K562 (cell line): ENCODE data around the gene NECTIN4. TPM values are rescaled to one million over a fixed set of nuclear protein-coding genes. Genes with fewer than 3 reads are reported as not detected.

ENCODE experiments used
- ATAC-seq: fragments of 200-7000 bp; cut with Tn5 transposase; 3 replicates; pipeline ENCODE4 v1.9.1; 2020; ENCODE audit warnings: moderate library complexity
- BruUV-seq: library from RNA; stranded (reverse); fragments of 400-500 nt; replicated peaks from 2 replicates; lab custom pipeline; 2021; lab: Mats Ljungman, UMichigan
- CTCF ChIA-PET: fragments of 300-600 bp; formaldehyde crosslinking; extraction: SDS; loops from one replicate; lab custom pipeline; 2021; ENCODE audit warnings: low intra/inter-chr PET ratio; lab: Yijun Ruan, JAX
- POLR2A ChIA-PET: fragments of 300-600, 350-650 bp; sonication (Branson Sonifier 250); formaldehyde crosslinking; extraction: SDS; loops from one replicate; lab custom pipeline; 2021; ENCODE audit warnings: antibody characterized with exemption, inconsistent platforms; lab: Yijun Ruan, JAX
- DNase-seq, 4 experiments: peaks; one replicate each; pipeline versions ENCODE4 v3.0.0 to v3.0.0-alpha.2; 2011 to 2018; ENCODE audit warnings: low spot score in 3 of 4, mixed read lengths in 3 of 4; ENCODE audit errors: extremely low read depth in 1 of 4
- FAIRE-seq: peaks from 2 replicates; lab custom pipeline; 2011; peaks lifted over from hg19 to GRCh38; lab: Jason Lieb, UNC
- H2AFZ ChIP-seq: 2 replicates; pipeline ENCODE4 v1.6.0; 2011; ENCODE audit warnings: low read depth, low read length, control low read depth, inconsistent platforms
- H3K27ac ChIP-seq: fragments of 200-600 bp; 3 replicates; pipeline ENCODE4 v1.8.0; 2011; ENCODE audit warnings: low read depth, mild to moderate bottlenecking, control low read depth, inconsistent platforms, low read length, moderate library complexity, mixed read lengths; ENCODE audit errors: extremely low read depth
- H3K27me3 ChIP-seq, 2 experiments: fragments of 300-600 bp in 1 of 2; 2 replicates in 1 of 2; 3 replicates in 1 of 2; pipeline versions ENCODE4 v1.6.0 to v1.8.0; 2011; ENCODE audit warnings: inconsistent platforms in 2 of 2, low read length in 2 of 2, mild to moderate bottlenecking in 1 of 2, mixed read lengths in 1 of 2, moderate library complexity in 1 of 2; ENCODE audit not compliant: control insufficient read depth in 2 of 2, insufficient read depth in 2 of 2
- H3K36me3 ChIP-seq: fragments of 300-600 bp; 3 replicates; pipeline ENCODE4 v1.8.0; 2011; ENCODE audit warnings: mild to moderate bottlenecking, low read length, inconsistent platforms; ENCODE audit not compliant: control insufficient read depth, insufficient read depth
- H3K4me1 ChIP-seq, 2 experiments: fragments of 200-600 bp in 1 of 2; replicated peaks in 1 of 2; 2 replicates in 1 of 2; 3 replicates in 1 of 2; pipeline versions ENCODE4 v1.5.1 to v1.8.0; 2011; ENCODE audit warnings: inconsistent platforms in 2 of 2, low read length in 2 of 2, mild to moderate bottlenecking in 1 of 2, mixed read lengths in 1 of 2, moderate library complexity in 1 of 2; ENCODE audit not compliant: control insufficient read depth in 2 of 2, insufficient read depth in 2 of 2
- H3K4me2 ChIP-seq: 2 replicates; pipeline ENCODE4 v1.6.1; 2011; ENCODE audit warnings: low read length, control low read depth, inconsistent platforms, mixed read lengths; ENCODE audit not compliant: insufficient read depth
- H3K4me3 ChIP-seq: fragments of 200-600 bp; sonication (generic), shearing (Covaris generic); 2 replicates; pipeline ENCODE4 v1.5.1; 2016; ENCODE audit warnings: control low read depth, inconsistent platforms
- H3K79me2 ChIP-seq: fragments of 200-600 bp; 3 replicates; pipeline ENCODE4 v1.8.0; 2011; ENCODE audit warnings: low read length, inconsistent platforms; ENCODE audit not compliant: control insufficient read depth, insufficient read depth
- H3K9ac ChIP-seq, 2 experiments: 2 replicates each; pipeline versions ENCODE4 v1.6.0 to v1.6.1; 2011; ENCODE audit warnings: low read depth in 2 of 2, low read length in 2 of 2, control low read depth in 1 of 2, inconsistent platforms in 1 of 2, mild to moderate bottlenecking in 1 of 2, mixed read lengths in 1 of 2; ENCODE audit not compliant: insufficient read depth in 1 of 2
- H3K9me1 ChIP-seq: one replicate; pipeline ENCODE4 v1.6.0; 2011; ENCODE audit warnings: inconsistent platforms, mild to moderate bottlenecking, low read length, moderate library complexity; ENCODE audit not compliant: control insufficient read depth, insufficient read depth
- H3K9me3 ChIP-seq: replicated peaks from 2 replicates; pipeline ENCODE4 v1.5.1; 2011; ENCODE audit warnings: low read depth, low read length, inconsistent platforms; ENCODE audit not compliant: control insufficient read depth, insufficient read depth
- H4K20me1 ChIP-seq: replicated peaks from 2 replicates; pipeline ENCODE4 v1.6.1; 2011; ENCODE audit warnings: low read length, inconsistent platforms, mixed read lengths; ENCODE audit not compliant: control insufficient read depth, insufficient read depth
- CCAR2 ChIP-seq: fragments of 200-400 bp; formaldehyde crosslinking; IDR thresholded peaks from 2 replicates; pipeline ENCODE4 v1.6.1; 2017; ENCODE audit warnings: mild to moderate bottlenecking, low read depth, low read length
- NFRKB ChIP-seq: fragments of 450-650 bp; IDR thresholded peaks from 2 replicates; pipeline ENCODE4 v1.6.1; 2016; ENCODE audit warnings: low read depth
- PTBP1 ChIP-seq: fragments of 200-400 bp; formaldehyde crosslinking; IDR thresholded peaks from 2 replicates; pipeline ENCODE4 v1.6.1; 2017; ENCODE audit warnings: low read depth, low read length
- TRIM25 ChIP-seq: fragments of 450-650 bp; IDR thresholded peaks from 2 replicates; pipeline ENCODE4 v1.7.0; 2016; ENCODE audit warnings: borderline replicate concordance
- ZBTB17 ChIP-seq: fragments of 450-650 bp; formaldehyde crosslinking; IDR thresholded peaks from 2 replicates; pipeline ENCODE4 v1.4.0; 2020; ENCODE audit warnings: mild to moderate bottlenecking
- ZC3H11A ChIP-seq: IDR thresholded peaks from 2 replicates; pipeline ENCODE4 v1.6.1; 2012; ENCODE audit warnings: low read depth, low read length, improper control_type of control experiment
- ZNF318 ChIP-seq, 2 experiments: fragments of 450-650 bp; IDR thresholded peaks; 2 replicates each; pipeline ENCODE4 v1.6.1; 2016; ENCODE audit warnings: mild to moderate bottlenecking in 2 of 2, borderline replicate concordance in 1 of 2, low read depth in 1 of 2, moderate library complexity in 1 of 2
- ZNF589 ChIP-seq: fragments of 200-800 bp; sonication (Bioruptor generic); IDR thresholded peaks from 2 replicates; pipeline ENCODE4 v1.6.1; 2016; ENCODE audit warnings: low read depth, missing genetic modification characterization, missing compliant biosample characterization
- WGBS: fragments of 100-300 bp; shearing (Covaris generic); methylation state at CpG from one replicate; pipeline ENCODE4 v1.1.6; 2016; ENCODE audit warnings: low coverage, mixed read lengths; ENCODE audit not compliant: insufficient coverage; ENCODE audit errors: missing lambda C conversion rate; 5-methylcytosine and 5-hydroxymethylcytosine counted together
- in situ Hi-C: fragments of 300-500 bp; cut with MboI; formaldehyde crosslinking; loops from 4 replicates; pipeline ENCODE4 v1.15.0; 2018; ENCODE audit warnings: inconsistent platforms, mixed read lengths
- intact Hi-C: fragments of 100-400 bp; cut with micrococcal nuclease; formaldehyde crosslinking; loops from 2 replicates; pipeline ENCODE4 v1.14.2; 2022
- polyA plus RNA-seq, 8 experiments: library from polyadenylated mRNA; depleted of rRNA in 4 of 8; stranded (reverse) in 5 of 8; unstranded in 3 of 8; fragments of >200 nt; fragmentation: Nextera tagmentation in 2 of 8; fragmentation: Illumina TruSeq in 1 of 8; extraction: Ambion mirVana in 2 of 8; extraction: Trizol in 1 of 8; gene quantifications; 2 replicates each; pipeline versions ENCODE4 v1.2.1 to v1.2.3, GENCODE V29; 2011 to 2014; ENCODE audit warnings: inconsistent platforms in 1 of 8, missing spikeins in 1 of 8
- total RNA-seq, 7 experiments: library from RNA; depleted of rRNA in 6 of 7; stranded (reverse); fragments of >200 nt in 6 of 7; fragmentation: Illumina TruSeq in 2 of 7; extraction: Trizol in 2 of 7; gene quantifications; 2 replicates each; pipeline versions ENCODE4 v1.2.1 to v1.2.3, GENCODE V29; 2011 to 2021; ENCODE audit warnings: low replicate concordance in 1 of 7

NECTIN4 gene
- total and polyA plus RNA-seq, 9 of the 15 experiments (the other 6 are each of a cell fraction or from before 2014, with no cell fraction given) = 0.01 to 0.09 TPM; not detected in 7

- H3K27me3 ChIP-seq = no peaks in the 10 kb centered on the region
- H3K9me1 ChIP-seq = no peaks in the 10 kb centered on the region
- DNase-seq (peak; percentile 94 to 98 (median 95)), FAIRE-seq (peak; percentile 99), ATAC-seq (peak; percentile 92)
- H3K79me2 ChIP-seq = peaks cover 27% of the 10 kb centered on the region
- H3K9me3 ChIP-seq = no peaks in the 10 kb centered on the region; the same call in 1 of the 2 replicates
- peak within 1 kb of the TSS; percentile 87 to 95 for H3K9ac ChIP-seq
- H3K36me3 ChIP-seq = peaks cover 24% of the 10 kb centered on the region
- peak within 1 kb of the TSS; percentile 97 for H2AFZ ChIP-seq
- CTCF ChIA-PET = no interaction called here
- WGBS = 1% methylated on average over 27 of the region's 29 CpGs
- H3K4me2 ChIP-seq = peak within 1 kb of the TSS; percentile 95
- H3K4me1 ChIP-seq = peaks cover 10 to 12% of the 10 kb centered on the region in 2 experiments; a peak in 3 of 5 replicates
- POLR2A ChIA-PET = interaction anchor here (0.6 to 4.1 kb wide), 24 partner anchors 8 to 193 kb away, joined by 3 to 19 read pairs (median 5); partner anchors contain the start of genes ARHGAP30, DEDD, F11R and UFC1
- H4K20me1 ChIP-seq = no peaks in the 10 kb centered on the region
- intact Hi-C loops = loop anchor here (1.0 to 2.0 kb wide), 3 partner anchors 32 to 56 kb away; no protein-coding TSS in a partner anchor
- H3K27ac ChIP-seq = peak within 1 kb of the TSS; percentile 95
- peak within 1 kb of the TSS; percentile 75 for H3K4me3 ChIP-seq
- BruUV-seq = TSS peak; percentile 93
- in situ Hi-C loops = no loop called here
- TF ChIP-seq ZNF589 (CRISPR knock-in tag) = peak; percentile 83
- peak; percentile 100 for TF ChIP-seq NFRKB
- peak; percentile 48; the same call in 1 of the 2 replicates for TF ChIP-seq ZC3H11A
- TF ChIP-seq TRIM25 = peak; percentile 78; the same call in 1 of the 2 replicates
- TF ChIP-seq ZBTB17 (CRISPR knock-in tag) = peak; percentile 33; the same call in 1 of the 2 replicates
- no peak for TF ChIP-seq PTBP1
- TF ChIP-seq CCAR2 = no peak
- peak in 1 of 2 experiments; percentile 39; a peak in 1 of 4 replicates for TF ChIP-seq ZNF318 (IDR thresholded peaks at IDR 0.05; ENCODE audit: borderline replicate concordance in 1 of 2, low read depth in 1 of 2)
Measured at GRCh38 chr1:161045736-161046604, 43.4 kb downstream of the NECTIN4 start, which contains the start of gene USF1. Gene USF1, minus strand, starts transcription at chr1:161045977. Its CDS starts 2,702 bp downstream, at chr1:161043275.
